ENCODE data around the gene INTS14. TPM values are rescaled to one million over a fixed set of nuclear protein-coding genes. Genes with fewer than 3 reads are reported as not detected.

Gene INTS14
- total RNA-seq, 4 donors from 2014 or later, result 23.1 to 39.4 (median 31.1) TPM

DNA sequence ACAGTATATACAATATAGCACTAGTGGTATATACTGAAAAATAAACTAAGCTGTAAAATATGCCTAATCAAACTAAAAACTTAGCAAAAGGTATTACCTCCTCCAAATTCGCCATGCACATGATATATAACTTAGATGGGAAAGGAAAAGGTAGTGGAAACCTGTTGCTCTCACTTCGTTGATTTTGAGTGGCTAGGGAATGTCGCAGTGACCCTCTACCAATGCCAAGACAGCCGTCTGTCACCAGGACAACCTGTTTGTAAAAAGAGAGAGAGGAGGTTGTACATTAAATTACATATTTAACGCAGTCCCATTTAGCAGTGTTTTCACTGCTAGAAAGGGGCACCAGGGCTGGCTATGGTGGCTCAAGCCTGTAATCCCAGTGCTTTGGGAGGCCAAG, 11.3 kb downstream of the INTS14 start:
- TF ChIP-seq, protein P1, sequence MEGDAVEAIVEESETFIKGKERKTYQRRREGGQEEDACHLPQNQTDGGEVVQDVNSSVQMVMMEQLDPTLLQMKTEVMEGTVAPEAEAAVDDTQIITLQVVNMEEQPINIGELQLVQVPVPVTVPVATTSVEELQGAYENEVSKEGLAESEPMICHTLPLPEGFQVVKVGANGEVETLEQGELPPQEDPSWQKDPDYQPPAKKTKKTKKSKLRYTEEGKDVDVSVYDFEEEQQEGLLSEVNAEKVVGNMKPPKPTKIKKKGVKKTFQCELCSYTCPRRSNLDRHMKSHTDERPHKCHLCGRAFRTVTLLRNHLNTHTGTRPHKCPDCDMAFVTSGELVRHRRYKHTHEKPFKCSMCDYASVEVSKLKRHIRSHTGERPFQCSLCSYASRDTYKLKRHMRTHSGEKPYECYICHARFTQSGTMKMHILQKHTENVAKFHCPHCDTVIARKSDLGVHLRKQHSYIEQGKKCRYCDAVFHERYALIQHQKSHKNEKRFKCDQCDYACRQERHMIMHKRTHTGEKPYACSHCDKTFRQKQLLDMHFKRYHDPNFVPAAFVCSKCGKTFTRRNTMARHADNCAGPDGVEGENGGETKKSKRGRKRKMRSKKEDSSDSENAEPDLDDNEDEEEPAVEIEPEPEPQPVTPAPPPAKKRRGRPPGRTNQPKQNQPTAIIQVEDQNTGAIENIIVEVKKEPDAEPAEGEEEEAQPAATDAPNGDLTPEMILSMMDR (IDR thresholded peaks at IDR 0.05; ENCODE audit: low read depth), result no peak

DNA sequence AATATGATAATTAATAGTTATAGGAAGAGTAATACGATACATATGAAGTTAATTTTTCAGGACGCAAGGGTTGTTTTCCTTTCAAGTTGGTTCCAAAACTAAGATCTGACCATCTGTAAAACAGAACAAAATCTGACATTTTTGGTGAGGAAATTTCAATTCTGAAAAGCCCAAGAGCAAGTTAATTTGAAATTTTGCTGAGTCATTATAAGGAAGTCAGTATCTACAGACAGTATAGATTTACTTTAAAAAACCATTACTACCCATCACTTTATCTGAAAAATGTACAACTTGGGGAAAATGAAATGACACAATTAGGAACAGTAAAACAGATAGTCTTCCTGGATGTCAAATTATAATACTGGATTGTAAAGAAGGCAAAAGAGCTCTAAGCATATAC, 12.5 kb downstream of the INTS14 start:
- TF ChIP-seq, protein P1 (IDR thresholded peaks at IDR 0.05; ENCODE audit: low read depth), result no peak

DNA sequence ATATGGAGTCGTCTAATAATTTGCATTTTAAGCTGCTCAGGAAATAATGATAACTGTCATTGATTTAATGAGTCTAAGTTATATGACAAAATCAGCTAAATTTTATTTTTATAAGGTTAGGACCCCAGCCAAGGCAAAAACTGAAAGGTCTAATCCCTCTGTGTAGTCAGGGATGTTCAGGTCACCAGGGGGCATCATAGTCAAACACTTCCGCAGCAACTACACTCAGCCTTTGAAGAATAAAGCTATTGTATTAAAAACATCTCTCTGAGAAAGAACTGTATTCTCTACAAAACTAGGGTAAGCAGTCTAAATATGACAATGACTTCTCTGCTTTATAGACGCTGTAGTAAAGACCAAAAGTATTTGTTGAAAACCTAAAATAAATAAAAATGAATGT, 15.0 kb downstream of the INTS14 start:
- TF ChIP-seq, protein P1 (IDR thresholded peaks at IDR 0.05; ENCODE audit: low read depth), result no peak

DNA sequence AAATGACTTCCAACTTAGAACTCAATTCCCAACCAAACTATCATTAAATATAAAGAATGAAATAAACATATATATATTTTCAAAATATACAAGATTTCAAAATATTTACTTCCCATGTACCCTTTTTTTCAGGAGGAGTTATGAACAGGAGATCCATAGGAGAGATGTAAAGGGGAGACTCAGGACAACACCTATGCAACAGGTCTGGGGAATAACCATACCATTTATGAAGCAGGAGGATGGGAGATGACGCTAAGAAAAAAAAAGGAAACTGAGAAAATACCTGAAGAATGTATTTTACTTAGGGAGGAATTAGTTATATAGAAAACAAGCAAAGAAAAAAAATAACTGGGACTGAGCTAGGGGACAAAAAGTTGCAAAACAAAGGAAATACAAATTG, 23.8 kb downstream of the INTS14 start:
- TF ChIP-seq, protein P1 (IDR thresholded peaks at IDR 0.05; ENCODE audit: low read depth), result no peak

DNA sequence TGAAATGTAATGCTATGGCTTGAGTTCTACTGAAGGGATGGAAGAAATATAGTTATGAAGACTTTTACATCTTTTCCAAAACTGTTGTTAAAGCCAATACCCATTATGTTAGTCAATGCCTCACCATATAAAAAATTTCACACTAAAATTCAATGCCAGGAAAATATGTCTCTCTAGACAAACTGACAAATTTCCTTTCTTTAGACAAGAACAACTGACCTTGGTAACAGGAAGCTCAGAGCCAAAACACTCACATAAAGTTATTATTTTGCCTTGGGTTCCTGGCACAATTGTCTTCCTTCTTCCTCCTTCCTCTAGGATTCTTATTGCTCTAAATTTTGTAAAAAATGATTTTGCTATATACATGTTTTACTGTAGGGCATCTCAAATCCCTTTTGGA, 26.7 kb downstream of the INTS14 start:
- TF ChIP-seq, protein P1 (IDR thresholded peaks at IDR 0.05; ENCODE audit: low read depth), result no peak

DNA sequence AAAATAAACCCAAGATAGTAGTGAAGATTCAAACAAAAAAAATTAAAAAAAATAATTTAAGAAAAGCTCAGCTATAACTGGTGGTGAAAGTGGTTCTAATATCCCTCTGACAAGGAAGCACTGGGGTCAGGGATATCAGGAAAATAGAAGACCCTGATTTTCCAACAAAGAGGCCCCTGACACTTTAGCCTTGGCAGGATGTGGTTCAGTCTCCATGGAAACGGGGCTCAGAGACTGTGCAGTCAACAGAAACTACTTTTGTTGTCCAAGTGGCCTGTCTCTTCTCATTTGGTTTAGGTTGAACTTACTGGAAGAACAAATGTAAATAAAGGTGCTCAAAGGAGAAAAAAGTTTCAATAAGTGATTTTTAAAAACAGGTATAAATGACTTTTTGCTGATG, 27.2 kb downstream of the INTS14 start:
- TF ChIP-seq, protein P1 (IDR thresholded peaks at IDR 0.05; ENCODE audit: low read depth), result no peak

DNA sequence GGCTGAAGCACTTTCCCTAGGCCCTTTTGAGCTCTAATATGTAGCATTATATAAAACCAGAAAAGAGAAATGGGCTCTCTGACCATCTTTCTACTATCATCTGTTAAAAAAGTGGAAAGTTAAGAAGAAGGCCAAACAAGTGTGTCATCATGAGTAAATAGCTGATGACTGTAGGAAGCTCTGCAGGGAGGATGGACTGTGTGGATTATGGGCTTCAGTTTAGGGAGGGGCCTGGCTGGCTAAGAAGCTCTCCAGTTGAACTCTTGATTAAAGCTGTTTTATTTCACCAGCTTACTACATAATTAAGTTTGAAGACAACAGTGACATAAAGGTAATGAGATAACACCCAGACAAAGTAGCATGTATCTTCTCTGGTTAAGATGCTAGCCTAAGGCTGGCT, 30.6 kb downstream of the INTS14 start:
- TF ChIP-seq, protein P1 (IDR thresholded peaks at IDR 0.05; ENCODE audit: low read depth), result no peak

Data from subcutaneous adipose tissue (tissue), 4 donors.